H1 (cell line): ENCODE measurements around the gene CMKLR1. TPM values are rescaled to one million over a fixed set of nuclear protein-coding genes. Genes with fewer than 3 reads are reported as not detected.

Experiments used
- CTCF ChIA-PET: fragments of 300-600 bp; sonication (Branson Sonifier 250); formaldehyde crosslinking; loops from one replicate; lab custom pipeline; 2021; ENCODE audit not compliant: partially characterized antibody; lab: Charles Lee
- POLR2A ChIA-PET: fragments of 300-600 bp; sonication (Branson Sonifier 250); formaldehyde crosslinking; loops from one replicate; lab custom pipeline; 2021; ENCODE audit warnings: inconsistent platforms; ENCODE audit not compliant: partially characterized antibody; lab: Charles Lee
- DNase-seq, 2 experiments: peaks; one replicate each; pipeline versions ENCODE4 v3.0.0 to v3.0.0-alpha.2; 2010 to 2022; ENCODE audit warnings: low spot score in 2 of 2, low read depth in 1 of 2, mixed read lengths in 1 of 2
- FAIRE-seq: peaks from 2 replicates; lab custom pipeline; 2011; peaks lifted over from hg19 to GRCh38; lab: Jason Lieb, UNC
- H2AFZ ChIP-seq: 2 replicates; pipeline ENCODE4 v1.8.1; 2012; ENCODE audit warnings: low read length, inconsistent platforms
- H2AK5ac ChIP-seq: 2 replicates; pipeline ENCODE4 v1.6.1; 2013; ENCODE audit warnings: low read depth, low read length
- H2BK120ac ChIP-seq: replicated peaks from 2 replicates; pipeline ENCODE3; 2013; ENCODE audit warnings: low read depth, low read length, inconsistent platforms
- H2BK12ac ChIP-seq: 2 replicates; pipeline ENCODE4 v1.6.1; 2013; ENCODE audit warnings: low read depth, low read length
- H2BK15ac ChIP-seq: 2 replicates; pipeline ENCODE4 v1.6.1; 2013; ENCODE audit warnings: low read length
- H2BK20ac ChIP-seq: 2 replicates; pipeline ENCODE4 v1.6.1; 2013; ENCODE audit warnings: low read length
- H2BK5ac ChIP-seq: 2 replicates; pipeline ENCODE4 v1.6.1; 2013; ENCODE audit warnings: low read depth, low read length
- H3K14ac ChIP-seq: 2 replicates; pipeline ENCODE4 v1.6.1; 2013; ENCODE audit warnings: inconsistent platforms; ENCODE audit not compliant: insufficient read length
- H3K18ac ChIP-seq: 2 replicates; pipeline ENCODE4 v1.6.1; 2013; ENCODE audit warnings: low read length; ENCODE audit errors: extremely low read depth
- H3K23ac ChIP-seq: 2 replicates; pipeline ENCODE4 v1.6.1; 2013; ENCODE audit warnings: inconsistent platforms; ENCODE audit not compliant: insufficient read length
- H3K23me2 ChIP-seq: 2 replicates; pipeline ENCODE4 v1.6.1; 2013; ENCODE audit warnings: low read depth, low read length
- H3K27ac ChIP-seq: 2 replicates; pipeline ENCODE4 v1.6.1; 2011; ENCODE audit warnings: low read depth, low read length, inconsistent platforms
- H3K27me3 ChIP-seq, 4 experiments: replicated peaks in 1 of 4; 1 replicate in 1 of 4; 2 replicates in 3 of 4; pipeline versions ENCODE4 v1.6.1 to v1.8.1; 2011 to 2013; ENCODE audit warnings: low read length in 3 of 4, mild to moderate bottlenecking in 3 of 4, inconsistent platforms in 2 of 4, mixed read lengths in 2 of 4, moderate library complexity in 1 of 4; ENCODE audit not compliant: control insufficient read depth in 3 of 4, insufficient read depth in 3 of 4; ENCODE audit errors: extremely low read depth in 1 of 4
- H3K36me3 ChIP-seq, 4 experiments: 2 replicates each; pipeline versions ENCODE4 v1.6.1 to v1.8.1; 2011 to 2013; ENCODE audit warnings: mild to moderate bottlenecking in 4 of 4, low read length in 3 of 4, moderate library complexity in 2 of 4, control low read depth in 1 of 4, inconsistent platforms in 1 of 4; ENCODE audit not compliant: insufficient read depth in 4 of 4, control insufficient read depth in 2 of 4
- H3K4ac ChIP-seq: replicated peaks from 2 replicates; pipeline ENCODE3; 2013; ENCODE audit warnings: low read length, low read depth, mixed read lengths, inconsistent platforms; ENCODE audit not compliant: insufficient read length
- H3K4me1 ChIP-seq, 4 experiments: replicated peaks in 1 of 4; 1 replicate in 1 of 4; 2 replicates in 3 of 4; pipeline versions ENCODE4 v1.6.1 to v1.8.1; 2011 to 2013; ENCODE audit warnings: low read length in 3 of 4, inconsistent platforms in 2 of 4, mixed read lengths in 1 of 4; ENCODE audit not compliant: insufficient read depth in 4 of 4, control insufficient read depth in 3 of 4
- H3K4me2 ChIP-seq, 2 experiments: 2 replicates each; pipeline versions ENCODE4 v1.6.1 to v1.8.1; 2011 to 2013; ENCODE audit warnings: low read depth in 2 of 2, low read length in 2 of 2, control low read depth in 1 of 2, inconsistent platforms in 1 of 2, mild to moderate bottlenecking in 1 of 2; ENCODE audit not compliant: insufficient read depth in 1 of 2
- H3K4me3 ChIP-seq, 4 experiments: fragments of 200-600, 300-600 bp in 1 of 4; sonication (generic), shearing (Covaris generic), sonication (Bioruptor Twin) in 1 of 4; 2 replicates each; pipeline versions ENCODE4 v1.5.1 to v1.8.1; 2011 to 2016; ENCODE audit warnings: low read length in 4 of 4, low read depth in 3 of 4, control low read depth in 2 of 4, inconsistent platforms in 2 of 4, mild to moderate bottlenecking in 2 of 4, mixed read lengths in 1 of 4, moderate library complexity in 1 of 4; ENCODE audit not compliant: insufficient read depth in 2 of 4; ENCODE audit errors: extremely low read depth in 1 of 4
- H3K56ac ChIP-seq: replicated peaks from 2 replicates; pipeline ENCODE3; 2013; ENCODE audit warnings: low read depth, mild to moderate bottlenecking, mixed read lengths, low read length, inconsistent platforms; ENCODE audit not compliant: insufficient read length
- H3K79me1 ChIP-seq: 2 replicates; pipeline ENCODE4 v1.6.1; 2013; ENCODE audit warnings: low read depth, low read length, control low read depth
- H3K79me2 ChIP-seq, 2 experiments: 2 replicates each; pipeline versions ENCODE4 v1.6.1 to v1.8.1; 2012 to 2013; ENCODE audit warnings: low read length in 2 of 2, mild to moderate bottlenecking in 2 of 2, inconsistent platforms in 1 of 2; ENCODE audit not compliant: insufficient read depth in 2 of 2, control insufficient read depth in 1 of 2
- H3K9ac ChIP-seq, 4 experiments: replicated peaks in 1 of 4; 1 replicate in 1 of 4; 2 replicates in 3 of 4; pipeline versions ENCODE4 v1.6.1 to v1.8.1; 2011 to 2013; ENCODE audit warnings: low read depth in 3 of 4, low read length in 3 of 4, control low read depth in 2 of 4, mild to moderate bottlenecking in 2 of 4, moderate library complexity in 2 of 4, inconsistent platforms in 1 of 4; ENCODE audit errors: extremely low read depth in 1 of 4
- H3K9me3 ChIP-seq, 2 experiments: 2 replicates each; pipeline versions ENCODE4 v1.6.1 to v1.8.1; 2012 to 2013; ENCODE audit warnings: mild to moderate bottlenecking in 2 of 2, moderate library complexity in 2 of 2, control low read depth in 1 of 2, inconsistent platforms in 1 of 2, low read depth in 1 of 2, low read length in 1 of 2, mixed read lengths in 1 of 2; ENCODE audit not compliant: insufficient read depth in 2 of 2
- H4K20me1 ChIP-seq, 2 experiments: replicated peaks in 1 of 2; 2 replicates each; pipeline versions ENCODE3 to v1.8.1; 2011 to 2013; ENCODE audit warnings: inconsistent platforms in 2 of 2, low read length in 2 of 2, mild to moderate bottlenecking in 1 of 2; ENCODE audit not compliant: insufficient read depth in 2 of 2, control insufficient read depth in 1 of 2
- H4K5ac ChIP-seq: 2 replicates; pipeline ENCODE4 v1.6.1; 2013; ENCODE audit warnings: low read length, low read depth, mixed read lengths, inconsistent platforms; ENCODE audit not compliant: insufficient read length
- H4K8ac ChIP-seq: 2 replicates; pipeline ENCODE4 v1.8.0; 2013; ENCODE audit warnings: mild to moderate bottlenecking, moderate library complexity, low read length, inconsistent platforms; ENCODE audit not compliant: insufficient read depth; ENCODE audit errors: extremely low read depth
- H4K91ac ChIP-seq: replicated peaks from 2 replicates; pipeline ENCODE3; 2013; ENCODE audit warnings: low read length, mixed read lengths, inconsistent platforms; ENCODE audit not compliant: insufficient read length
- GTF2F1 ChIP-seq: IDR thresholded peaks from 2 replicates; pipeline ENCODE4 v1.6.1; 2012; ENCODE audit warnings: low read depth, low read length, improper control_type of control experiment, borderline replicate concordance
- RNF2 ChIP-seq: fragments of 200-900, 300-1000 bp; sonication (generic); IDR thresholded peaks from 2 replicates; pipeline ENCODE4 v1.7.1; 2016; ENCODE audit warnings: borderline replicate concordance, low read depth, mild to moderate bottlenecking, antibody characterized with exemption, low read length; ENCODE audit not compliant: poor library complexity, severe bottlenecking; ENCODE audit errors: missing control alignments
- WGBS, 2 experiments: shearing (Covaris generic) in 1 of 2; methylation state at CpG; one replicate each; pipeline versions ENCODE4 v1.1.6 to v1.1.7; 2013 to 2015; ENCODE audit warnings: low lambda C conversion rate in 2 of 2, mixed read lengths in 2 of 2, inconsistent platforms in 1 of 2, low coverage in 1 of 2, missing lambda C conversion rate in 1 of 2; ENCODE audit not compliant: insufficient replicate concordance in 2 of 2, insufficient coverage in 1 of 2, insufficient read length in 1 of 2; ENCODE audit errors: extremely low coverage in 1 of 2, missing lambda C conversion rate in 1 of 2; 5-methylcytosine and 5-hydroxymethylcytosine counted together
- polyA plus RNA-seq, 7 experiments: library from polyadenylated mRNA; depleted of rRNA in 3 of 7; stranded (reverse) in 5 of 7; unstranded in 2 of 7; fragments of >200 nt in 5 of 7; fragments of 200-250 nt in 2 of 7; gene quantifications; 1 replicate in 5 of 7; 2 replicates in 1 of 7; 4 replicates in 1 of 7; pipeline versions ENCODE4 v1.2.1 to v1.2.3, GENCODE V29; 2011 to 2013; ENCODE audit warnings: missing spikeins in 2 of 7, mixed read lengths in 2 of 7
- total RNA-seq: library from RNA; stranded (reverse); fragmentation: NEBNext Ultra II Directional; extraction: Animal tissue kit (Norgen Biotek cat#: 25700); gene quantifications from 2 replicates; pipeline ENCODE4 v1.2.1, GENCODE V29; 2021
- TF ChIP-seq, protein P1 (sequence below), 3 experiments: IDR thresholded peaks; 1 replicate in 2 of 3; 2 replicates in 1 of 3; pipeline versions ENCODE4 v1.5.1 to v1.6.1; 2011; ENCODE audit warnings: low read length in 3 of 3, mild to moderate bottlenecking in 3 of 3, inconsistent platforms in 2 of 3, low read depth in 1 of 3, moderate library complexity in 1 of 3; ENCODE audit not compliant: insufficient read depth in 1 of 3; ENCODE audit errors: control extremely low read depth in 1 of 3

Gene CMKLR1
- total and polyA plus RNA-seq, 2 of the 8 experiments (the other 6 are each of a cell fraction or from before 2014, with no cell fraction given) = 2.1 to 2.8 TPM

GRCh38 chr12:108313241-108313605, 25.9 kb downstream of the CMKLR1 start:
- H3K27ac ChIP-seq = no peak overlapping the region
- H3K14ac ChIP-seq = no peak overlapping the region
- H3K27me3 ChIP-seq = no peaks in the 10 kb centered on the region
- peak overlapping the region; percentile 2; the same call in 1 of the 2 replicates for H2BK20ac ChIP-seq
- no peaks in the 10 kb centered on the region for H3K79me1 ChIP-seq
- no peaks in the 10 kb centered on the region for H3K79me2 ChIP-seq
- H3K4me3 ChIP-seq = no peak overlapping the region
- CTCF ChIA-PET = interaction anchor here (0.8 to 1.6 kb wide), 5 partner anchors 15 to 324 kb away, joined by 3 to 4 read pairs (median 3); no protein-coding TSS in a partner anchor
- H3K4ac ChIP-seq = no peak overlapping the region
- no peak overlapping the region for H3K56ac ChIP-seq
- peak overlapping the region; percentile 96; the same call in 1 of the 2 replicates for H2BK12ac ChIP-seq
- peak overlapping the region; percentile 57 for H4K91ac ChIP-seq
- H3K36me3 ChIP-seq = no peaks in the 10 kb centered on the region; a peak in 1 of 8 replicates
- H3K4me2 ChIP-seq = no peak overlapping the region
- peak overlapping the region; percentile 62; the same call in 1 of the 2 replicates for H2BK5ac ChIP-seq
- no peak overlapping the region for H2BK15ac ChIP-seq
- no peak overlapping the region for H3K18ac ChIP-seq
- TF ChIP-seq, protein P1, sequence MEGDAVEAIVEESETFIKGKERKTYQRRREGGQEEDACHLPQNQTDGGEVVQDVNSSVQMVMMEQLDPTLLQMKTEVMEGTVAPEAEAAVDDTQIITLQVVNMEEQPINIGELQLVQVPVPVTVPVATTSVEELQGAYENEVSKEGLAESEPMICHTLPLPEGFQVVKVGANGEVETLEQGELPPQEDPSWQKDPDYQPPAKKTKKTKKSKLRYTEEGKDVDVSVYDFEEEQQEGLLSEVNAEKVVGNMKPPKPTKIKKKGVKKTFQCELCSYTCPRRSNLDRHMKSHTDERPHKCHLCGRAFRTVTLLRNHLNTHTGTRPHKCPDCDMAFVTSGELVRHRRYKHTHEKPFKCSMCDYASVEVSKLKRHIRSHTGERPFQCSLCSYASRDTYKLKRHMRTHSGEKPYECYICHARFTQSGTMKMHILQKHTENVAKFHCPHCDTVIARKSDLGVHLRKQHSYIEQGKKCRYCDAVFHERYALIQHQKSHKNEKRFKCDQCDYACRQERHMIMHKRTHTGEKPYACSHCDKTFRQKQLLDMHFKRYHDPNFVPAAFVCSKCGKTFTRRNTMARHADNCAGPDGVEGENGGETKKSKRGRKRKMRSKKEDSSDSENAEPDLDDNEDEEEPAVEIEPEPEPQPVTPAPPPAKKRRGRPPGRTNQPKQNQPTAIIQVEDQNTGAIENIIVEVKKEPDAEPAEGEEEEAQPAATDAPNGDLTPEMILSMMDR (IDR thresholded peaks at IDR 0.05; ENCODE audit: control extremely low read depth in 1 of 3, insufficient read depth in 1 of 3, low read depth in 1 of 3, low read length in 3 of 3) = no peak
- no peak for TF ChIP-seq RNF2
- no peak for TF ChIP-seq GTF2F1
- no peaks in the 10 kb centered on the region for H3K9me3 ChIP-seq
- H2AK5ac ChIP-seq = no peak overlapping the region; the same call in 1 of the 2 replicates
- POLR2A ChIA-PET = interaction anchor here (1.2 kb wide), 1 partner anchor 11 kb away, joined by 3 read pairs; no protein-coding TSS in a partner anchor
- 89% methylated on average over 3 of the region's 3 CpGs; no CpG with 5 or more reads in 1 of the 2 experiments for WGBS, 2 experiments
- no peak overlapping the region for H3K23ac ChIP-seq
- H3K9ac ChIP-seq = no peak overlapping the region
- no peaks in the 10 kb centered on the region for H4K20me1 ChIP-seq
- FAIRE-seq = no peak
- H3K4me1 ChIP-seq = peaks cover 7 to 20% (median 13%) of the 10 kb centered on the region in 4 experiments
- no peaks in the 10 kb centered on the region; the same call in 1 of the 2 replicates for H3K23me2 ChIP-seq
- H2BK120ac ChIP-seq = peak overlapping the region; percentile 8
- H4K5ac ChIP-seq = no peak overlapping the region
- no peak overlapping the region for H2AFZ ChIP-seq
- no peak for DNase-seq
- H4K8ac ChIP-seq = no peak overlapping the region
